HG02798 (cell line): ENCODE measurements around the gene TNFAIP8L2.

Experiments
- ATAC-seq: cut with Tn5 transposase; IDR thresholded peaks from one replicate; pipeline ENCODE4 v1.9.1; 2021; ENCODE audit warnings: mild to moderate bottlenecking; ENCODE audit not compliant: unreplicated experiment, poor library complexity

The TNFAIP8L2 gene

GRCh38 chr1:151145304-151146071 is 11.0 kb upstream of the TNFAIP8L2 start:
- ATAC-seq: no peak

DNA sequence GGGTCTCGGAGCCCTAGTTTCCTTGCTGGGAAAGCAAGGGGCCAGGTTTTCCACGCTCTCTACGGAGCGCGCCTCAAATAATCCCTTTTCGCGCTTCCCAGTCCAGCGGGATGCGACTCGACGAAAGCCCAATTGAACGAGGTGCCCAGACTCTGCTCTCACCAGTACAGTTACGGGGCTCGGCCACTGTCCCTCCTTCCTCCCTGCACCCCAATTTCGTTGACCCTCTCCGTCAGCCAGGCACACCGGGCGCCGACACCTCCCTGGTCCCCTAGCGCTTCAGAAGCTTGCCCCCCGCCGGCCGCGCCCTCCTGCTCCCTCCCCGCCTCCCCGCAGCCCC is 10.4 kb upstream of the TNFAIP8L2 start:
- peak; percentile 2 for ATAC-seq

DNA sequence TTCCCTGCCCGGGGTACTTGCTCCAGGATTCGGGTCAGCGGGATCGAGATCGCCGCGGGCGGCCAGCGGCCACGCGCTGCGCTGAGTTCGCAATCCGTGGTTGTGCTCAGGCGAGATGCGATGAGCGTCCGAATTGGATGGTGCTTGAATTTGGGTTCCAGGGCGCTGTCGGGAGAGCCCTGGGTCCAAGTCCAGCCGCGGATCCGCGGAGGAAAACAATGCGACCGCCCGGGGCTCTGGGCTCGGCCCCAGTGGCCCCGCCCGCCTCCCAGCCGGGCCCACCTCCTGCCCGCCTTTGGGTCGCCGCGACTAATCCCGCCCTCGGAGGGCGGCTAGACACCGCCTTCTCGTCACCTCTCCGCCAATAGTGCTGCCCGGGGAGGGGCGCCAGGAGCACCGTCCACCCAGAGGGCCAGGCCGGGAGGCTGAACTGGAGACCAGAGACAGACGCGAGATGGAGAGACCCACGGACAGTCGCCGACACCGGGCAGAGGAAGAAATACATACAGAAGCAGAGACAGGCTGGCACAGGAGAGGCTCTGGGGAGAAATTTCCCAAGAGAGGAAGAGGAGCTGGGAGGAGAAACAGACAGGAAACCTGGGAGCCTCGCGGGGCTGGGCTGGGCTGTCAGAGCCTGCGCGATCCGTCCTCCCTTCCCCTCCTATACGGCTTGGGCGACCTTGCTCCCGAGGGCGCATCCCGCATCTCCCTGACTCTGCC is 9.9 kb upstream of the TNFAIP8L2 start, which contains the start of gene SEMA6C:
TSS of gene SEMA6C (minus strand) at position 220 of the 720 bp plus-strand sequence. CDS start 4,010 bp downstream, outside the sequence.
- peak; percentile 100 for ATAC-seq

GRCh38 chr1:151147132-151147503 is 9.3 kb upstream of the TNFAIP8L2 start:
- ATAC-seq: no peak

DNA sequence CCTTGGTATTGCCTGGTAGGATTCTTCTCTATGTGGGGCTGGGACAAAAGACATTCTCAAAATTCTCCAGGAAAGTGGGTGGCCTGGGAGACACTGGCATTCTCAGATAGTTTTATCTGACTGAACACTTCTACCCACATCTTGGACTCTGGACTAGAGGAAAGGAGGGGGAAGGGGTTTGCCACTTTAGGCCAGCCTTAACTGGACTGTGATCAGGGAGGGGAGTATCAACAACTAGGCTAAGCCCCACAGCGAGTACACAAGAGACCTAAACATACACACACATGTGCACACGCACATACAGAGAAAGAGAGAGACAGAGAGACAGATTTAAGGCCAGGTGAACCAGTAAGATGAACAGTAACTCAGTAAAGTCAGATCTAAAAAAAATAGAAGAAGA is 8.8 kb upstream of the TNFAIP8L2 start:
- ATAC-seq: no peak

DNA sequence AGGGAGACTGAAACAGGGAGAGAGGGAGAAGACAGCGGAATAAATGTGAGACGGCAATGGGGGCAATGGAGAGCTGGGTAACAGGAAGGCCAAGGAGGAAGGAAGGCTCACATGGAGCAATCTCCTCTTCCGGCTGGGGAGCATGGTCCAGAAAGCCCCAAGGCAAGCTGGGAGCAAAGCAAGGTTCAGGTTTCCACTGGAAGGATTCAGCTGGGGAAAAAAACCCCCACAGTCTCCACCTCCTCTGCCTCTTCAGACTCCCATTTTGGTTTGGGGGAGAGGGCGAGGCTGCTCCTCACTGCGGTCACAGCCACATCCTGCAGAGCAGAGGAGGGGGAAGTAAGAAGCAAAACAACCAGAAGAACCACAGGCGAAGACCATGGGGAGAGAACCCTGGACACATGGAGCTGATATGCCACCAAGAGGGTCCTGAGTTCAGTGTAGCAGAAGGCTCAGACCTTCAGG is 650 bp downstream of the TNFAIP8L2 start:
- ATAC-seq: no peak

GRCh38 chr1:151158326-151158725 is 1.9 kb downstream of the TNFAIP8L2 start:
- ATAC-seq: no peak

GRCh38 chr1:151158751-151159251 is 2.4 kb downstream of the TNFAIP8L2 start:
- ATAC-seq: no peak

DNA sequence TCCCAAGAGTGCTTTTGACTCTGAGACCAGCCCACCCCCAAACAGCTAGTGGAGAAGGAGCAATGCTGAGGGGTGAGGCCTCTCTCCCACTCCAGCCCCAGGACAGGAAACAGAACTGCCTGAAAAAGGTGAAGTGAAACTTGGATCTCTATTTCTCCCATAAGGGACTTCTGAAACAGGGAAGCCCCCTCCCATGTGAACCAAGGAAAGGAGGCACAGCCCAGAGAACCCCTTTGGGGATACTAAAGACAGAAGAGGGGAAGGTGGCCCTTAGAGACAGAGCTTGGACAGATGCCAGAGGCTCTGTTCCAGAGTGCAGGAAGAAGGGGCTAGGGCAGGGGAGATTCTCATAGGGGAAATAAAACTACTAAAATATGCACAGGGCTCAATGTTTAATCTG is 2.9 kb downstream of the TNFAIP8L2 start:
- ATAC-seq: no peak

DNA sequence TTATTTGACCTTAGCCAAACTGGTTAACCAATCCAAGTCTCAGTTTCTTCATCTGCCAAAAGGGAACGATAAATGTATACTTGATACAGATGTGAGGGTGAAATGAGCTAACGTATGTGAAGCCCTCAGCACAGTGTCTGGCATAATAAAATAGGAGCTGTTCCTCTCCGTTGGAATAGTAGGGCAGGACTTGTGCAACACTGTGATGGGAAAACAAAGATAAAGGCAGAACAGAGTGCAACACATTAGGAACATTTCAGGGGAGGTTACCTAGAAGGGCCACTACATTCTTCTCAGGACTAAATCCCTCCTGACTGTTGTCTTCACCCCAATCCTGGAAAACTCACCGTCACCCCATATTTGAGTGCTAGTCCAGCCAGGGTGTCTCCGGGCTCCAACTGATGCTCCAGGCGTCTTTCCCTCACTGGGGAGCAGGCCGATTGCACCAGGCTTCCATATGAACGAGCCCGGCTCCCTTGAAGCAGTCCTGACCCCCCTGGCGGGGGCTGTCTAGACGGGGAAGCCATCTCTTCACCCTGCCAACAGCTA is 8.4 kb downstream of the TNFAIP8L2 start:
- no peak for ATAC-seq

- ATAC-seq: no peak
These were observed 8.9 kb downstream of the TNFAIP8L2 start for GRCh38 chr1:151165281-151165737.

DNA sequence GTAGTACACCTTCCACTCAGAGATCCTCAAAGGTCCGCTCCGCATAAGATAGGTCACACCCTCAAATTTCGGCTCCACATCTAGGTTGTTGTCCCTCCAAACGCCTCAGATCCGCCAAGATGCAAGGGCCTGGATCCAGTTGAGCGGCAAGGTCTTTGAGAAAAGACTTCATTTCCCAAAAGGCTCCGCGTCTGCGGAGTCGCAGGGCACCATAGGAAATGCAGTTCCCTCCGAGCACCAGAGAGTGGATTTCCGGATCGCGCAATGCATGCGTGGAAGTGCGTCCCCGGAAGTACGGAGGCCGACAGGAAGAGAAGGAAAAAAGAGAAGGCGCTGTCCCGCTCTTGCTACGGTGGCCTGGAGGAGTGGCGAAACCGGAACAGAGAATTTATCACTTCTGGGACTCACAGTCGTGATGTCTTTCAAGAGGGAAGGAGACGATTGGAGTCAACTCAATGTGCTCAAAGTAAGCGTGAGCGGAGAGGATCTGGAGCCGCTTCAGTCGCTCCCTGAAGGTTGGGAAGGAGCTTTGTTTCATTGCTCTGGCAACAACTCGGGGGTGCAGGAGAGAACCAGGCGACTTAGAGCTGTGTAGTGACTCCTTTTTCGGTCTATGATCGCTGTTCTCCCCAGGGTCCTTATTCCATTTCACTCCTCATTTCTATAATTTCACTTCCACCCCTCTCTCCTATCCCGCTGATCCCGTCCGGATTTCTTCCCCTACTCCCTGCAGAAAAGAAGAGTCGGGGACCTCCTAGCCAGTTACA is 9.5 kb downstream of the TNFAIP8L2 start, which contains the start of the genes LYSMD1 and SCNM1:
TSS of gene LYSMD1 (minus strand) at position 165 of the 767 bp plus-strand sequence. CDS start 644 bp downstream, outside the sequence.
TSS of gene SCNM1 (plus strand) at position 407 of the 767 bp plus-strand sequence. CDS start at position 416, 9 bp downstream.
- peak; percentile 95 for ATAC-seq

- ATAC-seq: no peak
These were observed 10.1 kb downstream of the TNFAIP8L2 start for GRCh38 chr1:151166505-151166956.

GRCh38 chr1:151167116-151167515 is 10.7 kb downstream of the TNFAIP8L2 start:
- no peak for ATAC-seq

- ATAC-seq: no peak
These were observed 14.7 kb downstream of the TNFAIP8L2 start for GRCh38 chr1:151171190-151171589.

GRCh38 chr1:151175041-151175741 is 18.7 kb downstream of the TNFAIP8L2 start:
- no peak for ATAC-seq

- no peak for ATAC-seq
These were observed 19.4 kb downstream of the TNFAIP8L2 start, which contains the start of gene TMOD4 for GRCh38 chr1:151175863-151176262. Gene TMOD4 (minus strand): TSS chr1:151175981. CDS start chr1:151174875, 1,106 bp downstream.

GRCh38 chr1:151176514-151177045 is 20.1 kb downstream of the TNFAIP8L2 start:
- no peak for ATAC-seq

GRCh38 chr1:151184211-151184610 is 27.8 kb downstream of the TNFAIP8L2 start:
- no peak for ATAC-seq
